GM19467 (cell line): Measurements from ENCODE around the gene TMEM186.
"Not testable (repeated sequence)": the region's sequence is repeated elsewhere in the genome, so short reads cannot be mapped to it uniquely, and the experiment has no call there.

Experiments used
- ATAC-seq: cut with Tn5 transposase; IDR thresholded peaks from one replicate; pipeline ENCODE4 v1.9.1; 2021; ENCODE audit warnings: mild to moderate bottlenecking, moderate library complexity; ENCODE audit not compliant: unreplicated experiment

The TMEM186 gene, protein sequence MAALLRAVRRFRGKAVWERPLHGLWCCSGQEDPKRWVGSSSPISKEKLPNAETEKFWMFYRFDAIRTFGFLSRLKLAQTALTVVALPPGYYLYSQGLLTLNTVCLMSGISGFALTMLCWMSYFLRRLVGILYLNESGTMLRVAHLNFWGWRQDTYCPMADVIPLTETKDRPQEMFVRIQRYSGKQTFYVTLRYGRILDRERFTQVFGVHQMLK

DNA sequence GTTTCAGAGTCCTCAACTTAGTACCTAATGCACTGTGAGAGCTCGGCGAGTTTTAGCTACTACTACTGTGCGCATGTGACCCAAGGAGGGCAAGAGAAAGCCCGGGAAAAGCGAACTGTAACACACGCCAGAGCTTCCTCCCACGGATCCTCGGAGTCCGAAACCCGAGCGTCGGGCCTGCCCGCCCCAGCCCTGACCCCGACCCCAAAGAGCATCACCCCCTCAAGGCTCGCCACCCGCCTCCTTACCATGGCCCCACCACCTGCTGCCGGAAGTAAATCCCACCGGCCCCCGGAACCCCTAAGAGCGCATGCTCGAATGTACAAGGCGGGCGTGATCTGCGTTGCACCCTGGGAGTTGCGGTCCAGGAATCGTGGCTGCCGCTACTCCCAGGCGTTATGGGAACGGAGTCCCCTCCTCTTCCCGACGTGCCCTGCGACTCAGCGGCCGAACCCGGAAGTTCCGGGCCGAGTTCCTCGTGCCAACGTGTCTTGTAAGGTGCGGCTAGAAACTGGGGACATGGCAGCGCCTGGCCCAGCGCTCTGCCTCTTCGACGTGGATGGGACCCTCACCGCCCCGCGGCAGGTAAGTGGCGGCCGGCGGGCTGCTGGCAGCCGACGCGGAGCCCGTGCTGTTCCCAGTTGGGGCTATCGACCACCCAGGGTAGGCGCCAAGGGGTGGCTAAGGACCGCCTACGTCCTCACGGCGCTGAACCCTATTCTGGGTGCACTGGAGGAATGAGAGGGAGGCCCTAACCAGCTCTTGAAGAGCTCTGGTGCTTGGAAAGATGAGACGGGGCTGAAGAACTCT lies at the start of gene TMEM186, which contains the start of gene PMM2:
Gene TMEM186, minus strand, starts transcription at position 276 of the 810 bp plus-strand sequence. Its CDS starts 25 bp downstream, at position 251.
Gene PMM2, plus strand, starts transcription at position 476 of the 810 bp plus-strand sequence. Its CDS starts 44 bp downstream, at position 520.
- peak; percentile 94 for ATAC-seq

DNA sequence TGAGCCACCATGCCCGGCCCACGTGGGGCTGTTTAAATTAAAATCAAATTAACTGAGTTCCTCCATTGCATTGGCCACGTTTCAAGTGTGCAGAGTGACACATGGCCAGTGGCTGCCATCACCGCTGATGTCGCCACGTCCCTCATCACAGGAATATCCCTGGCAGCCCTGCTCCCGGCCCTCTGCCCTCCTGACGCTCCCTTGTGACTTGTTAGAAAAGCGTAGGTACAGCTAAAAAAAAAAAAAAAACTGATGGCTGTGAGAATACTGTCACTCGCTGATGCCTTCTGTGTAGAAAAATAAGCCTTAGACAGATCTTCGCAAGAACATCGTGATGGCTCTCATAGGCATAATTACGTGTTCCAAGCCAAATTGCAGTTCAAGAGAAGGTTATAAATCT lies 49.7 kb upstream of the TMEM186 start:
- no peak for ATAC-seq

DNA sequence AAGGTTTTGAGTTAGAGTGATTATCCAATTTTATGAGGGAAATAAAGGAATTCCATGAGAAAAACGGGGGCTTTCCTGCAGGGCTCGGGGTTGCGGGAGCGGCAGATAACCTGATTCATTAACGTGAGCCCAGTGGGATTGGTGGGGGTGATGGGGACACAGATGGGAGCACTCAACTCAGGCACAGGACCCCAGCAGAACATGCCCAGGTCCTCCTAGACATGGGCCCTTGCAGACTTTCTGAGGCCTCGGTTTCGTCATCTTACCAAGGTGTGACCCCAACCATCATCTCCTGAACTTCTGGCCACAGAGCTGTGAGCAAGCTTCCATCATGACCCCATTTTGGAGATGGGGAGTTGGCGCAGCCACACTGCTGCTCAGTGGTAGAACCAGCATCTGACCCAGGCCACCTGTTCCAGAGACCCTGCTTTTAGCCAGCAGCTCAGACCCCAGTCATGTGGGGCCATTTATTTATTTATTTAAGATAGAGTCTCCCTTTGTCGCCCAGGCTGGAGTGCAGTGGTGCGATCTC lies 49.0 kb upstream of the TMEM186 start:
- no peak for ATAC-seq

DNA sequence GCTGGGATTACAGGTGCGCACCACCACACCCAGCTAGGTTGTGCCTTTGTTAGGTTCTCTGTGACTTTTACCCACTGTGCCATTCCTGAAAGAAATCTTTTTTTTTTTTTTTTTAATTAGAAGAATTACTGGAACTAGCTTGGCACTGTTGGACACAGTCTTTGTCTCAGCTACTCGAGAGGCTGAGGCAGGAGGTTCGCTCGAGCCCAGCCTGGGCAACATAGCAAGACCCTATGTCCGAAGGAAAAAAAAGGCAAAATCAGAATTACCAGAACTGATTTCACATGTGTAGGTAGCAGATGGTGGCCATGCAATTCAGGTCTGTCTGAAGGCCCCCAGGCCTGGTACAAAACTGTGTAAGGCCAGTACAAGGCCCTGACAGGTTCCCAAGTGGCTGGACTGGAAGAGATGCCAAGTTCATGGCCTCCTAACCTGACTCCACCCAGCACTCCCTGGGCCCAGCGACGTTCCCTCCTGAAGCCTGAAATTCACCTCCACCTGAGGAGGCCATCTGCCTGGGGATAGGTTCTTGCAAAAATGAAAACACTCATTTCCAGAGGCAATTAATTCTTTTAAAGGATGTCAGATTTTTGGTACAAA lies 48.4 kb upstream of the TMEM186 start:
- ATAC-seq: no peak

DNA sequence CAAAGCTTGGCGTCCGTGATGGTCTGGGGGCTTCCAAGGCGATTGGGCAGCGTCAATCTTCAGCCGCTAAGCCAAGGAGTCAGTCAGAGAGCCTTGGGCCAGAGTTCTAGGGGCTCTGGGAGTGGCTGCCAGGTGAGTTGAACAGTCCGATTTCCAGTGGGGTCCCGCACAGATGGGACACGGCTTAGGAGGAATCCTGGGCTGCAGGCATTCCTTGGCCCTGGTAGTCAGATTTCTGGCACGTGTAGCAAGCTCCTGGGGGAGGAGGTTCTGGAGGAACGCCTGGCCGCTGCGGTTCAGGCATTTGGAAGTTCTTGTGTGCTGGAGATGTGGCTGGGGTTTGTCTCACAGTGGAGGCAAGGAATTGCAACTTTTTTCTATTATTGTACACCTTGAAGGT lies 45.9 kb upstream of the TMEM186 start:
- ATAC-seq: not testable (repeated sequence)

DNA sequence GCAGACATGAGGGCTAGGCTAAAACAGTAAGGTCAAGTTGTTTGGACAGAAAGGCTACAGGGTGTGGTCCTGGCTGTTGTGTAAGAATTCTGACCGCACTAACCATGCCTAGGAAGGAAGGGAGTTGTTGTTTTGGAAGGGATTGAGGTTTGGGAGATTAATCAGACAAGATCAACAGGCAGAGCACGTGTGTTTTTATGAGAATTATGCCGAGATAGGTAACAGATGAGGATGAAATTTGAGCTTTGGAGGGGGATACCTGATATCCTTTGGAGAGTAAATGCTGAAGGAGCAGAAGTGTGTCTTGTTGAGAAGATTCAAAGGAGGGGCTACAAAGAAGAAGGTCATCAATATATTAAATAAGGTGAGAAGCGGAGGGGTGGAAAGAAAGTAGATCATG lies 44.6 kb upstream of the TMEM186 start:
- not testable (repeated sequence) for ATAC-seq

DNA sequence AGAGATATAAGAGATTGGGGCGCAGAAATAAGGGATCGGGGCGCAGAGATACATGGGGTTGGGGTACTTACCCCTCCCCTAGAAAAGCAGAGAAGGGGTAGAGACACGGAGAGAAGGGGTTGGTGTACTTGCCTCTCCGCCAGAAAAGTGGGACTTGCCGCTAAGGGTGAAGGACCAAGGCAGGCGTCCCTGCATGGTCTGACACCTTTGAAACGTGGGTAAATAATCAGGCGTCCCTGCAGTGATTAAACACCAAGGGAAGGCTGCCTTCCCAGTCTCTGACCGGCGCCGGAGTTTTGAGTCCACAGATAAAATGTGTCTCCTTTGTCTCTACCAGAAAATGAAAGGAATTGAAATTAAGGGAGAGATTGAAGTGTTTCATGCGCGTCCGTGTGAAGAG lies 40.2 kb upstream of the TMEM186 start:
- ATAC-seq: not testable (repeated sequence)

DNA sequence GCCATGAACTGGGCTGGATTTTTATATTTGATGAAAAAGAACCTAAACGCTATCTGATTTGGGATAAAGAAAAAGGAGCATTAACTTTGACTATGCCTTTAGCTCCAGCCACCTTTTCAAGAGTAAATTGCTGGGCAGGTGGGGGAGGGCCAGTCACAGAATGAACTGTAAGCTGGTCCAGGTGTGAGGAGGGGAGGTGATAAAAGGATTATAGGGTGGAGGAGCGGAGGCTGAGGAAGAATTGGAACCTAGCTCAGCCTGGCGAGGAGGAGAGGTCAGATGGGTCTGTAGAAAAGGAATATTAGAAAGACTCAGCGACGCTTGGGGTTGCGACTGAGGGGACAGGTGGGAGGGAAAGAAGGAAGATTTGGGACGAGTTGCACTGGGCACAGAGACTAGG lies 39.4 kb upstream of the TMEM186 start:
- not testable (repeated sequence) for ATAC-seq

DNA sequence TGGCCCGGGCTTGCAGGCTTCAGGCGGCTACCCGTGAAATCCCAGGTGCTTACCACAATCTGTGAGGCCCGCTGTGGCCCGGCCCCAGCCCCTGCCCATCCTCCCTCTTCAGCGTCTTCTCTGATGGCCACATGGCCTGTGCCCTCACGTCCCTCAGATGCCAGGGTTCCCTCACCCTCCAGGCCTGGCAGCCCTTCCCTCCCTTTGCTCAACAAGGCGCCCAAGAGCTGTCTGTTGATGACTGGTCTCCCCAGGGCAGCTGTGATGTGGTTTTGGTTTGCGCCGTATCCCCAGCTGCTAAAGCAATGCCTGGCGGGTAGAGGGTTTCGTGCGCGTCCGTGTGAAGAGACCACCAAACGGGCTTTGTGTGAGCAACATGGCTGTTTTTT lies 35.3 kb upstream of the TMEM186 start:
- ATAC-seq: no peak

DNA sequence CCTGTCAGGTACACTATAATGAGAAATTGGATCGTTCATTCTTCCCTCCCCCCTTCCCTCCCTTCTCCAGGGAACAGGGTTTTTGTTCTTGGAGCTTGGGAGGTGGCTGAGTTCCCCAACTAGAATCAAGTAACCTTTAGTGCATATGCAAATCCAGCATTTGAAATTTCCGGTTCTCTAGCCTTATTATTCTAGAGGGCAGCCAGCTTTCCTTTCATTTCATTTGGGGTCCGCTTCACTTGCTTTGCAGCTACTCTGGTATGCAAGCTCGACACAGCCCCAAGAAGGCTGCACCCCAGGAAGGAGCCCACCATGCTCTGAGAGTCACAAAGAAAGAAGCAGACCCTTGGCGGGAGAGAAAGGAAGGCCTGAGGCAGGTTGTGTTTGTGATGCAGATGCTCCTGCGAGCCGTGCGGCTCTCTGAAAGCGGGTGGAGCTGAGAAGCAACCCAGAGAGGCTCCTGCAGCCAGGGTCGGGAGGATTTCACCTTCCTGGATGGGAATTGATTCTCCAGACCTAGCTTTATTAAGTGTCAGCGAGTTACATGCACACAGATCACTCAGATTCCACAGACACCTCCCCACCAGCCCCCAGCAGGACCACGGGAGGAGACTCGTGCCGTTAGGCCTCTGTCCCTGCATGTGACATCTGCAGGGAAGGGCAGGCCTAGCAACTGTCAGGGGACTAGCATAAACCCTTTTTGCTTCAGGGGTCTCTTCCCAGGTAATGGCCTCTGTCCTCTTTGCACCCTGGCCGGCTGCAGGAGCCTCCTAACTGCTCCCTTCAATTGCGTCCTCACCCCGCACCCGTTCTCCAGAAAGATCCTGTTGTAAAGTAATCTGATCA lies 34.7 kb upstream of the TMEM186 start:
- ATAC-seq: no peak

DNA sequence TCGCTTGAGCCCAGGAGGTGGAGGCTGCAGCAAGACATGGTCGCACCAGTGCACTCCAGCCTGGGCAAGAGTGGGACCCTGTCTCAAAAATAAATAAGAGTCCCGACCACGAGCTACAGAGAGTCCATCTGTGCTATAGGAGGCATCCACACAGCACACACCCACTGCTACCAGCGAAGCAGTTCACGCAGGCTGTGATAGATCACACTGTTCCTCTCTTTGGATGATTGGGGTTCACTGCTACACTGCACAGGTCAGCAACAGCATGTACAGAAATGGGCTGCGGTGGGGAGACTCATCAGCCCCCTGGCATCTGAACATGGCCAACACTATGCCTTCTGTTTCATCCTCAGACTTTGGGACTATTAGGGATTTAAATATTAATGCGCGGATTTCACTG lies 34.0 kb upstream of the TMEM186 start:
- no peak for ATAC-seq

DNA sequence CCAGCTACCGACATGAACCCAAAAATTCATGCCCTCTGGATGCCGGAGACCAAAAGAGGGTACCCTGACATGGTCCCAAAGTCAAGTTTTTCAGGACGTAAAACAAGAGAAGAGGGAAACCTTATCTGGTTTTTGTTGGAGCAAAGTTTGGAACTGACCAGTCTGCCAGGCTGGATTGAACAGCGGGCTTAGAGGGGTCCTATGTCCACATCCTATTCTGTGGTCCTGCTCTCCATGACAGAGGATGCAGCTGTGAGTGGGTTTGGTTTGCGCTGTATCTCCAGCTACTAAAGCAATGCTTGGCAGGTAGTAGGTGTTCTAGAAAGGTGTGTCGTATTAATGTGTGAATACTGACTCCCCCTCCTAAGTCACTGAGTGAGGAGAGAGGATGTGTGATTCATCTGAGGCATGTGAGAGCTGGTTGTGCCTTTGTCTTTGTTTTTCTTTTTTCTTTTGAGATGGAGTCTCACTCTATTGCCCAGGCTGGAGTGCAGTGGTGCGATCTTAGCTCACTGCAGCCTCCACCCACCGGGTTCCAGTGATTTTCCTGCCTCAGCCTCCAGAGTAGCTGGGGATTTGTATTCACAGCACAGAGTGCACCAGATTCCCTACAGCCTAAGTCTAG lies 31.2 kb upstream of the TMEM186 start:
- no peak for ATAC-seq

DNA sequence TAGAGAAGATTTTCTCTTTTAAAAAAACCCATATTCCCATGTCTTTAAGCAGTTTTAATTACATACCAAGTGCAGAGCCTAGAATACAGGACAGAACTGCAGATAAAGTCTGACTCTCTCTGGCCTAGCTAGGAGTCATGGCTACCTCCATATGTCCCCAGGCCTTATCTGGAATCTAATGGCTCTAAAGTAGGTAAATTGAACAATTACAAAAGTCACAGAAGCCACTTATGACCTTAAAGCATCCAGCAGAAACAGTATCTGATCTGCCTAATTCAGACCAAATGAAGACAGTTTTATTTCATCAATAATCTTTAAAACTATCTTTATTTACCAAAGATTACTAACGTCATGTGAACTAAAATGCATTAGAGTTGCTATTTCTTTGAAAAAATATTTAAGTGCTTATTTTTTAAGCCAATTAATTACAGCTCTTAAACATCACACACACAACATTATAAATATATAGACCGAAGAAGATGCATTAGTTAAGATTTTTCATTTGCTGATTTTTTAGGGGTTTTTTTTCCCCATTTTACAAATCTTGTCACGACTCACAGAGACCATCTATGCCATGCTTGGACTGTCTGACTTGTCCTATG lies 28.9 kb upstream of the TMEM186 start:
- ATAC-seq: no peak

DNA sequence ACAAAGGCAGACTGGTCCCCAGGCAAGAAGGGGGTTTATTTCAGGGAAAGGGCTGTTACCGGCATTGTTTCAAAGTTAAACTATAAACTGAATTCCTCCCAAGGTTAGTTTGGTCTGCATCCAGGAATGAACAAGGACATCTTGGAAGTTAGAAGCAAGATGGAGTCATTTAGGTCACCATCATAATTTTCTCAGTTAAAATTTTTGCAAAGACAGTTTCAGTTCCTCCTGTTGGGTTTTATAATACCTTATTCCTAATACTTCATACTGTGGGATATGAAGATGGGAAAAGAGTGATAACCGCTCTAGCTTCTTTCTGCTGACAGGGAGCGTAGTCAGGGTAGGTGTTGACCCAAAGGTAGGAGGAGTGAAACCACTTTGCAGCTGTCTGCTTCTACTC lies 25.0 kb upstream of the TMEM186 start:
- ATAC-seq: no peak

DNA sequence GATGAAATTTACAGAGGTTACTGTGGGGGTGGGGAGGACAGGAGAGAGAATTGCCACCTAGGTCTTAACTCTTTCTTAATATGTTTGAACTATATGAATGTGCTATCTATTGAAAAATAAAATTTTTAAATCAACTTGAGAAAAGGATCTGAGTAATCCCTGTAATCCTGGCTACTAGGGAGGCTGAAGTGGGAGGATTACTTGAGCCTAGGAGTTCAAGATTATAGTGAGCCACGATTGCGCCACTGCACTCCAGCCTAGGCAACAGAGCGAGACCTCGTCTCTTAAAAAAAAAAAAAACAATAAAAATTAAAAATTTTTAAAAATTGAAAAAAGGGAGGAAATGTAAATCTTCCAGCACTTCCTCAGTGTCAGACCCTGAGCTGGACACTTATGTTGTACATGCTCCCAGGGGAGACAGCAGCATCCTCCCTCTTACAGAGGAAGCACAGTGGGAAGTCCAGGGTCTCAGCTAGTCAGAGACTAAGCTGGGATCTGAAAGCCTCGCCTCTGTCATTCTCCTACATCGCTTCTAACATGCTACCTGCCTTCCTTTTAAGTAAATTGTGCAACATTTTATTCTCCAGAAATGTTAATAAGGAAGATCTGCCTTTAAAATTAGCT lies 22.1 kb upstream of the TMEM186 start:
- no peak for ATAC-seq

DNA sequence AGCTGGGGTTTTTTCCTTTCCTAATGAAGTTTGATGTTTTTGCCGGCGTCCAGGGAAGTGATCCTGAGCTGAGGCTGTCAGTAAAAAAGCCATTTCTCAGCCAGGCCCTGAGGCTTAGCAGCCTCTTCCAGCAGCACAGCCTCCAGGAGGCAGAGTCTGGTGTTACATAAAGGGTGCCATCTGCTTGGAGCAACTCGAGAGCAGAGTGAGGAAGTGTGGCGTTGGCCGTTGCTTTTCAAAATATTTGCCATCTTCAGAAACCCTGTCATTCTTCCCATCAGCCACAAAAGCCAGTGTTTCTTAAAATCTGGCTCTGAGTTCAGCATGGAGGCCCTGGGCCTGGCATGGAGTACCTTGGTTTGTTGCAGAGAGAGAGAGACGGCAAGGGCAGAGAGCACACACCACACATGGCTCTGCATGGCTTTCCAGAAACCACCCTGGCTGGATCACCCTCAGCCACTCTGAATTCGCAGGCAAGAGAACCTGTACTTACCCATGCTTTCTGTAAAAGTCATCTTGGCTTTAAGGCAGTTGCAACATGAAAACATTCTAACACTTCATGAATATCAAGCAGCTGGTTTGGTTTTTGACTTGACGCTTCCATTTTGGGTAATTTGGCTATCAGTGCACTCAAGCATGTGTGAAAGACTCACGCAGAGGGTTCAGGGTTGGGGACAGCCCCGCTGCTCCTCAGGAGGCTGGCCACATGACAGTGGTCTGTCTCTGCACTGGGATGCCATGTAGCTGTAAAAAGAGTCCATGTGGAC lies 21.2 kb upstream of the TMEM186 start:
- peak; percentile 62 for ATAC-seq

DNA sequence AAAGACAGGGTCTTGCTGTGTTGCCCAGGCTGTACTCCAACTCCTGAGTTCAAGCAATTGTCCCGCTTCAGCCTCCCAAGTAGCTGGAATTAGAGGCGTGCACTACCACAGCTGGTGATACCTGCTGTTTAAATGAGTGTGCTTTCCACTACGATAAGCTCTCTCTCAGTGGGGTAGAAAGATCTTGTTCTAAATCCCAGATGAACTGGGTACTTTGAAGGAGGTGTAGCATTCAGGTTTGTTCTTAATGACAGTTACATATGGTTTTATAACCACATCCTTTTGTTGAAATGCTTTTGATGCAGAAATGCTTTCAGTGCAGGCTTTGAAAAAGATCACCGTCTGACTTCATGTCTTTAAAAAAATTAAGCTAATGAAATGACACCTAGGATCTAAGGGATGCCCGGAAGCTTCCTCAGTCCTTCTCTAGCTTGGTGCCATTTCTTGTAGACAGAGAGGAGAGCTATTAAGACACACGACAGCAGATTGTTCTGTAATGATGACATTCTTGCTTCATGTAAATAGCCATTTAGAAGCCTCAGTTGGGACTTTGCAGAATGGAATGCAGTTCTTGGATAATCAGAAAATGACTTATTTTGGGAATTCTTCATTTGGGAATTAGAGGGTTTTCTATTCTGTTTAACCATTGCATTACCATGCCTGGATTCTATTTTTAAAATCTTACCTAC lies 19.7 kb upstream of the TMEM186 start:
- ATAC-seq: no peak
